Body of pancreas (tissue), 4 donors: ENCODE results near the gene ZNF579. TPM values are rescaled to one million over a fixed set of nuclear protein-coding genes. Genes with fewer than 3 reads are reported as not detected.

Experiments
- ATAC-seq: fragments of 150-250 bp; one replicate; pipeline ENCODE4 v1.9.1; 2016
- DNase-seq, 4 donors: peaks; one replicate each; pipeline ENCODE4 v3.0.0-alpha.2; 2019
- H3K27ac ChIP-seq, 4 donors: fragments of 200-600 bp; sonication (generic); 1 replicate in 3 of 4; 2 replicates in 1 of 4; pipeline versions ENCODE4 v1.5.1 to v1.6.1; 2016 to 2019; ENCODE audit warnings: mild to moderate bottlenecking in 1 of 4, mixed read lengths in 1 of 4, moderate library complexity in 1 of 4
- H3K27me3 ChIP-seq, 2 donors: fragments of 200-600 bp; sonication (generic); one replicate each; pipeline ENCODE4 v1.6.0; 2016; ENCODE audit warnings: mild to moderate bottlenecking in 1 of 2
- H3K36me3 ChIP-seq, 2 donors: fragments of 200-600 bp; sonication (generic); replicated peaks in 1 of 2; 2 replicates each; pipeline ENCODE4 v1.5.1; 2016; ENCODE audit warnings: low read depth in 2 of 2; ENCODE audit not compliant: insufficient read depth in 1 of 2
- H3K4me1 ChIP-seq: fragments of 200-600 bp; sonication (generic); one replicate; pipeline ENCODE4 v1.6.0; 2016
- H3K4me3 ChIP-seq, 2 donors: fragments of 200-600 bp; sonication (generic); 1 replicate in 1 of 2; 2 replicates in 1 of 2; pipeline ENCODE4 v1.5.1; 2016 to 2019
- H3K9me3 ChIP-seq, 3 donors: fragments of 200-600 bp; sonication (generic); 1 replicate in 2 of 3; 2 replicates in 1 of 3; pipeline ENCODE4 v1.5.1; 2016
- POLR2A ChIP-seq, 3 donors: fragments of 450-650 bp; IDR thresholded peaks; one replicate each; pipeline ENCODE4 v1.6.1; 2016; ENCODE audit warnings: antibody characterized with exemption in 3 of 3, mild to moderate bottlenecking in 2 of 3
- WGBS, 2 donors: methylation state at CpG; one replicate each; pipeline ENCODE4 v1.1.5; 2017; 5-methylcytosine and 5-hydroxymethylcytosine counted together
- intact Hi-C: fragments of 100-400 bp; cut with DNase I; formaldehyde crosslinking; loops from one replicate; pipeline ENCODE4 v1.15.1; 2023
- total RNA-seq, 2 donors: library from RNA; depleted of rRNA; stranded (reverse); fragments of >200 nt; gene quantifications; one replicate each; pipeline ENCODE4 v1.1.0, GENCODE V29; 2016
- TF ChIP-seq, protein P1 (sequence below), 7 experiments: fragments of 450-650 bp in 4 of 7; fragments of 200-600 bp in 3 of 7; sonication (generic) in 3 of 7; IDR thresholded peaks; one replicate each; pipeline ENCODE4 v1.5.1; 2016 to 2019; ENCODE audit warnings: antibody characterized with exemption in 7 of 7

ZNF579 gene
- total RNA-seq, 2 donors from 2014 or later, result 3.3 to 6.2 TPM

GRCh38 chr19:55621205-55621672 is 40.6 kb upstream of the ZNF579 start:
- Histone ChIP-seq H3K4me1 (peaks cover 13% of the 10 kb centered on the region), H3K27me3 (no peaks in the 10 kb centered on the region), H3K27ac (no peak overlapping the region), H3K9me3 (no peaks in the 10 kb centered on the region), H3K36me3 (peaks cover 0 to 1% of the 10 kb centered on the region in 2 donors), H3K4me3 (no peak overlapping the region)
- DNase-seq (no peak), ATAC-seq (no peak)
- intact Hi-C loops, result no loop called here
- WGBS, 2 donors, result 71 to 90% methylated on average over 6 to 9 of the region's 9 CpGs
- no peak for TF ChIP-seq POLR2A (IDR thresholded peaks at IDR 0.05)
- TF ChIP-seq, protein P1, sequence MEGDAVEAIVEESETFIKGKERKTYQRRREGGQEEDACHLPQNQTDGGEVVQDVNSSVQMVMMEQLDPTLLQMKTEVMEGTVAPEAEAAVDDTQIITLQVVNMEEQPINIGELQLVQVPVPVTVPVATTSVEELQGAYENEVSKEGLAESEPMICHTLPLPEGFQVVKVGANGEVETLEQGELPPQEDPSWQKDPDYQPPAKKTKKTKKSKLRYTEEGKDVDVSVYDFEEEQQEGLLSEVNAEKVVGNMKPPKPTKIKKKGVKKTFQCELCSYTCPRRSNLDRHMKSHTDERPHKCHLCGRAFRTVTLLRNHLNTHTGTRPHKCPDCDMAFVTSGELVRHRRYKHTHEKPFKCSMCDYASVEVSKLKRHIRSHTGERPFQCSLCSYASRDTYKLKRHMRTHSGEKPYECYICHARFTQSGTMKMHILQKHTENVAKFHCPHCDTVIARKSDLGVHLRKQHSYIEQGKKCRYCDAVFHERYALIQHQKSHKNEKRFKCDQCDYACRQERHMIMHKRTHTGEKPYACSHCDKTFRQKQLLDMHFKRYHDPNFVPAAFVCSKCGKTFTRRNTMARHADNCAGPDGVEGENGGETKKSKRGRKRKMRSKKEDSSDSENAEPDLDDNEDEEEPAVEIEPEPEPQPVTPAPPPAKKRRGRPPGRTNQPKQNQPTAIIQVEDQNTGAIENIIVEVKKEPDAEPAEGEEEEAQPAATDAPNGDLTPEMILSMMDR (IDR thresholded peaks at IDR 0.05), result no peak

- no peak overlapping the region for H3K4me3 ChIP-seq
- 86 to 96% methylated on average over 10 to 12 of the region's 12 CpGs for WGBS, 2 donors
- no peak overlapping the region for H3K27ac ChIP-seq
- ATAC-seq (no peak), DNase-seq (no peak)
- peaks cover 0 to 1% of the 10 kb centered on the region in 2 donors for H3K36me3 ChIP-seq
- peaks cover 13% of the 10 kb centered on the region for H3K4me1 ChIP-seq
- intact Hi-C loops, result no loop called here
- H3K27me3 ChIP-seq, result no peaks in the 10 kb centered on the region
- H3K9me3 ChIP-seq, result no peaks in the 10 kb centered on the region
- TF ChIP-seq POLR2A (IDR thresholded peaks at IDR 0.05), result no peak
- TF ChIP-seq, protein P1 (IDR thresholded peaks at IDR 0.05), result no peak
Observed at GRCh38 chr19:55620410-55621204, 40.0 kb upstream of the ZNF579 start.

DNA sequence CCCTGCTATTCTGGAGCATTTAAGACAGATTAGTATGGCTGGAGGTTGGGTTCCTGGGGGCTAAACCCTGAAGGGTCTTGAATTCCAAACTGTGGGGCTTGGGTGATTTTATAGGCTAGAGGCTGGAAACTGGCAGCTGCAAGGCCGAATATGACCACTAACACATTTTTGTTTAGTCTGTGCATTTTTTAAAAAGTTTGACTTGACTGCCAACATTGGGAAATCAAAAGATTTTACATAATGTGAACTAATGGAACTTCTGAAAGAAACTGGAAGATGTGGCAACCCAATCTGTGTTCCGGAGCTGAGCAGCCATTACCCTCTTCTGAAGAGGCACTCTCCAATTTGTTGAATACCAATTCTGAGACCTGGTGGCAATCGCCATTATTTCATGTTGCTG is 38.6 kb upstream of the ZNF579 start:
- WGBS, 2 donors, result 68 to 80% methylated on average over 3 of the region's 3 CpGs
- H3K4me1 ChIP-seq, result peaks cover 6% of the 10 kb centered on the region
- DNase-seq (no peak), ATAC-seq (no peak)
- peaks cover 0 to 3% of the 10 kb centered on the region in 2 donors for H3K36me3 ChIP-seq
- no peak overlapping the region for H3K27ac ChIP-seq
- H3K9me3 ChIP-seq, result no peaks in the 10 kb centered on the region
- no peak overlapping the region for H3K4me3 ChIP-seq
- no peaks in the 10 kb centered on the region for H3K27me3 ChIP-seq
- TF ChIP-seq, protein P1 (IDR thresholded peaks at IDR 0.05), result no peak
- TF ChIP-seq POLR2A (IDR thresholded peaks at IDR 0.05), result no peak
- intact Hi-C loops, result loop anchor here (10.0 kb wide), 1 partner anchor 494 kb away; no protein-coding TSS in a partner anchor

GRCh38 chr19:55618426-55618825 is 37.8 kb upstream of the ZNF579 start:
- peaks cover under 1% of the 10 kb centered on the region for H3K4me1 ChIP-seq
- no peak overlapping the region for H3K4me3 ChIP-seq
- intact Hi-C loops, result loop anchor here (10.0 kb wide), 1 partner anchor 494 kb away; no protein-coding TSS in a partner anchor
- H3K27me3 ChIP-seq, result no peaks in the 10 kb centered on the region
- TF ChIP-seq POLR2A (IDR thresholded peaks at IDR 0.05), result no peak
- TF ChIP-seq, protein P1 (IDR thresholded peaks at IDR 0.05), result no peak
- WGBS, 2 donors, result 81 to 86% methylated on average over 7 of the region's 7 CpGs
- ATAC-seq, result no peak
- DNase-seq, result no peak
- H3K9me3 ChIP-seq, result no peaks in the 10 kb centered on the region
- no peak overlapping the region for H3K27ac ChIP-seq
- peaks cover 0 to 3% of the 10 kb centered on the region in 2 donors for H3K36me3 ChIP-seq
